HG03432 (cell line): ENCODE data around the gene PHAF1.
"Not testable (repeated sequence)": the region's sequence is repeated elsewhere in the genome, so short reads cannot be mapped to it uniquely, and the experiment has no call there.

Source experiments
- ATAC-seq: cut with Tn5 transposase; IDR thresholded peaks from one replicate; pipeline ENCODE4 v1.9.1; 2021; ENCODE audit warnings: mild to moderate bottlenecking, moderate library complexity; ENCODE audit not compliant: unreplicated experiment

Gene PHAF1

GRCh38 chr16:67104061-67104460, 5.7 kb upstream of the PHAF1 start:
- ATAC-seq, result no peak

GRCh38 chr16:67104845-67105244, 4.9 kb upstream of the PHAF1 start:
- ATAC-seq, result no peak

GRCh38 chr16:67105246-67105645, 4.5 kb upstream of the PHAF1 start:
- no peak for ATAC-seq

GRCh38 chr16:67105881-67106280, 3.9 kb upstream of the PHAF1 start:
- no peak for ATAC-seq

GRCh38 chr16:67108489-67108888, 1.3 kb upstream of the PHAF1 start:
- no peak for ATAC-seq

GRCh38 chr16:67108931-67109406, 772 bp upstream of the PHAF1 start:
- no peak for ATAC-seq

GRCh38 chr16:67111951-67112444, 2.3 kb downstream of the PHAF1 start:
- no peak for ATAC-seq

GRCh38 chr16:67112591-67113399, 3.1 kb downstream of the PHAF1 start:
- no peak for ATAC-seq

- no peak for ATAC-seq
These were observed 5.1 kb downstream of the PHAF1 start for GRCh38 chr16:67114793-67115192.

GRCh38 chr16:67115639-67116038, 5.9 kb downstream of the PHAF1 start:
- ATAC-seq, result no peak

- ATAC-seq, result no peak
These were observed 6.9 kb downstream of the PHAF1 start for GRCh38 chr16:67116388-67117311.

- no peak for ATAC-seq
These were observed 8.0 kb downstream of the PHAF1 start for GRCh38 chr16:67117716-67118115.

- ATAC-seq, result no peak
These were observed 10.3 kb downstream of the PHAF1 start for GRCh38 chr16:67120025-67120424.

- ATAC-seq, result not testable (repeated sequence)
These were observed 13.1 kb downstream of the PHAF1 start for GRCh38 chr16:67122799-67123198.

- ATAC-seq, result no peak
These were observed 18.7 kb downstream of the PHAF1 start for GRCh38 chr16:67128417-67128816.

GRCh38 chr16:67128887-67129286, 19.1 kb downstream of the PHAF1 start:
- no peak for ATAC-seq

GRCh38 chr16:67129422-67129821, 19.7 kb downstream of the PHAF1 start:
- no peak for ATAC-seq

GRCh38 chr16:67137605-67138004, 27.9 kb downstream of the PHAF1 start:
- no peak for ATAC-seq

- no peak for ATAC-seq
These were observed 31.6 kb downstream of the PHAF1 start for GRCh38 chr16:67141391-67141790.

- no peak for ATAC-seq
These were observed 32.6 kb downstream of the PHAF1 start for GRCh38 chr16:67142342-67142741.

- no peak for ATAC-seq
These were observed 35.2 kb downstream of the PHAF1 start for GRCh38 chr16:67144943-67145342.

- ATAC-seq, result no peak
These were observed 36.0 kb downstream of the PHAF1 start for GRCh38 chr16:67145746-67146145.
